ENCODE data around the gene TICRR.
A peak's percentile ranks its signal among the peaks of the same experiment; 100 is the strongest.

TICRR gene

GRCh38 chr15:89647191-89647851, 72.1 kb downstream of the TICRR start:
- peaks cover 34% of the 10 kb centered on the region for H3K36me3 ChIP-seq

DNA sequence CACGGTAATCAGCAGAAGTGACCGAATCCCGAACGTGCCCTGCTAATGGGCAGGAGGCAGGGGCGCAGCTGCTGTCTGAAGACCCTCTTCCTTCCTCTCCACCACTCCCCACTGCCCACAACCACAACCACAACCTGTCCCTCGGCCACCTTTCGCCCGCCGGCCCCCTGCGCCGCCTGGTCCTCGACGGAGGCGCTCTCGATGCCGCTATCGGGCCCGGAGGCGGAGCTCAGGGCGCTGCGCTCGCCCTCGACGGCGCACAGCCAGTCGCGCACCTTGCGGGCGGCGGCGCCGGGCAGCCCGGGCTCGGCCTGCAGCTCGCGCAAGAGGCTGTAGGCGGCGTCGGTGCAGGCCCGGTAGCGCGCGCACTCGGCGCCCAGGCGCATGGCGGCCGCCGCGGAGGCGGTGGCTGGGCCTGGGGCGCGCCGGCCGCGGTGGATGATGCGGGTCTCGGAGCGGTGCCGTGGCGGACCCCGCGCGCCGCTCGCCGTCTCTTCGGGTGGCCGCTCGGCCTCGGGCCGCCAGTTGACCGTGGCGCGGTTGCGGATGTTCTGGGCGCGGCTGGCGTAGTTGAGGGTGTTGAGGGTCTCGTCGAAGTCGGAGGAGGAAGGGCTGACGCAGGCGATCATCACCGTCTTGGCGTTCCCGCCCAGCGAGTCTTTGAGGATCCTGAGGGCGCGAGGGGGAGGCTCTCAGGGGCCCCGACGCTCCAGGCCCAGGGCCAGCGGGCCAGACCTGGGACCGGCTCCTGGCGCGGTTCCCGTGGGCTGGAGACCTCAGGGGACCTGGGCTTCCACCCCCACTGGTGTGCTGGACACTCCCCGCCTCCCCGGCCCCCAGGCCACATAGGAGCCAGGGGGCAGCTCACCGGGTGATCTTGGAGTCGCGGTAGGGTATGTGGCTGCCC, 73.1 kb downstream of the TICRR start:
- Histone ChIP-seq H3K9me3 (ENCODE audit: severe bottlenecking) (no peaks in the 10 kb centered on the region), H3K27ac (no peak overlapping the region), H3K27me3 (ENCODE audit: insufficient read depth, low read depth, severe bottlenecking) (no peaks in the 10 kb centered on the region), H3K4me3 (ENCODE audit: low read depth, low read length) (no peak overlapping the region), H3K36me3 (peaks cover 28% of the 10 kb centered on the region)
- no peak for TF ChIP-seq CTCF (IDR thresholded peaks at IDR 0.05; ENCODE audit: low read depth, low read length)
- DNase-seq = no peak

More at GRCh38 chr15:89647191-89647851, 72.1 kb downstream of the TICRR start:
- Histone ChIP-seq H3K27me3 (ENCODE audit: insufficient read depth, low read depth, severe bottlenecking) (no peaks in the 10 kb centered on the region), H3K27ac (no peak overlapping the region), H3K9me3 (ENCODE audit: severe bottlenecking) (no peaks in the 10 kb centered on the region), H3K4me3 (ENCODE audit: low read depth, low read length) (no peak overlapping the region)
- peak; percentile 84 for DNase-seq
- TF ChIP-seq CTCF (IDR thresholded peaks at IDR 0.05; ENCODE audit: low read depth, low read length) = peak; percentile 96

DNA sequence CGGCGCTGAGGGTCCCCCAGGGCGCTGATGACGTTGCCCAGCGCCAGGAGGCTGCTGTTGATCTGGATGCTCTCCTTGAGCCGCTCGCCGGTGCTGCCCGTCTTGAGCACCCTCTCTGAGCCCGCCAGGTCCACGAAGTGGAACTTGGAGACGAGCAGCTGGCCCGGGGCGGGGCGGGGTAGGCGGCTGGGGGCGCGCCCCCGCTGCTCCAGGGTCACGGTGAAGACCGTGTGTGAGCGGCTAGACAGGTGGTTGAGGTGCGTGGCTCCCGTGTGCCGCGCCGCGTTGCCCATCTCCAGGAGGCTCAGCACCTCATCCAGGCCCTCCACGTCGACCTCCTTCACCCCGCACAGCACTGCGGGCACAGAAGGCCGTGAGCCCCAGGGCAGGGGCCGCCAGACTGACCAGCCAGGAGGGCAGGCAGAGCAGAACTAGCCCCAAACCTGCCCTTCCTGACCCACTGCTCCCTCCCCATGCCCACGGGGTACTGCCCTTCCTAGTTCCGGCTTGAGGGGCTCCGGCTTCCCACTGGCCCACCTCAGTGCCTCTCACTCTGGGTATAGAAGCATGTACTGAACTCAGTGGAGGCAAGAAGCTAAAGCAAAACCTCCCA, 73.8 kb downstream of the TICRR start:
- Histone ChIP-seq H3K4me3 (ENCODE audit: low read depth, low read length) (no peak overlapping the region), H3K27me3 (ENCODE audit: insufficient read depth, low read depth, severe bottlenecking) (no peaks in the 10 kb centered on the region), H3K9me3 (ENCODE audit: severe bottlenecking) (no peaks in the 10 kb centered on the region), H3K27ac (no peak overlapping the region), H3K36me3 (peaks cover 24% of the 10 kb centered on the region)
- no peak for TF ChIP-seq CTCF (IDR thresholded peaks at IDR 0.05; ENCODE audit: low read depth, low read length)
- DNase-seq = no peak

- H3K9me3 ChIP-seq (ENCODE audit: severe bottlenecking) = no peaks in the 10 kb centered on the region
- no peaks in the 10 kb centered on the region for H3K27me3 ChIP-seq (ENCODE audit: insufficient read depth, low read depth, severe bottlenecking)
- H3K36me3 ChIP-seq = peaks cover 23% of the 10 kb centered on the region
- DNase-seq = no peak
- no peak for TF ChIP-seq CTCF (IDR thresholded peaks at IDR 0.05; ENCODE audit: low read depth, low read length)
- H3K4me3 ChIP-seq (ENCODE audit: low read depth, low read length) = no peak overlapping the region
- H3K27ac ChIP-seq = no peak overlapping the region
Measured at GRCh38 chr15:89649716-89650115, 74.4 kb downstream of the TICRR start.

GRCh38 chr15:89652131-89652530, 76.9 kb downstream of the TICRR start:
- H3K9me3 ChIP-seq (ENCODE audit: severe bottlenecking) = no peaks in the 10 kb centered on the region
- TF ChIP-seq CTCF (IDR thresholded peaks at IDR 0.05; ENCODE audit: low read depth, low read length) = no peak
- no peak overlapping the region for H3K4me3 ChIP-seq (ENCODE audit: low read depth, low read length)
- H3K27me3 ChIP-seq (ENCODE audit: insufficient read depth, low read depth, severe bottlenecking) = no peaks in the 10 kb centered on the region
- no peak overlapping the region for H3K27ac ChIP-seq
- DNase-seq = no peak
- H3K36me3 ChIP-seq = peaks cover 12% of the 10 kb centered on the region; the same call in 1 of the 2 replicates
